ENCODE measurements around the gene C2orf68.
"Not testable (repeated sequence)": the region's sequence is repeated elsewhere in the genome, so short reads cannot be mapped to it uniquely, and the experiment has no call there.

C2orf68 gene

DNA sequence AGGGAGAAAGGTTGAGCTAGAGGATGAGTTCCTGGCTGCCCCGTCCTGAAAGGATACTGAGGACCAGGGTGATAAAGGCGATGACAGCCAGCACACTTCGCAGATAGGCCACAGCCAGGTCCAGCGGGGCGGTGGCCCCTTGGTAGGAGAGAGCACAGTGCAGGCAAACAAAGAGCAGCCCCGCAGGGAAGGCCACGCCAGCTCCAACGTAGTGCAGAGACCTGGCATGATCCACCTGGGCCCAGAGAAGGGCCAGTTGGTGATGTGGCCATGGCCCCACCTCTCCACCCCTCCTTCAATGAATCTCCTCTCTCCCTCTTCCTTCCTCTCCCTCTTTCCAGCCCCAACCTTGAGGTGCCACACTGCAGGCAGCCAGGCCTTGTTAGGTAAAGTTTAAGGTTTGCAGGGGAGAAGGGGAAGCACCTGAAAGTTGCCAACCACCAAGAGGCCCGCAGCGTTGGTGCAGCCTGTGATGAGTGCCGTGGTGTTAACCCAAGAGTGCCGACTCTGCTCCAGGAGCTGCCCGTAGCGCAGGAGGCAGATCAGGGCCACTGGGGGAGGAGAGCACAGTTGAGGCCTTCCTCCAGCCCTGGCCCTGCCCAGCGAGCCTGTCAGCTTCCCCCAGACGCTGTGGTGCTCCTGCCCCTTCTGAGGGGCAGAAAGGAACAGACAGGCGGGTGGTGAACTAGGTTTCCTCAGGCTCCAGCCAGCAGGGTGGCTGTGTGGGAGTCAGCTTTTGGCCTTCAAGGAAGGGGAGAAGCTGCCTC, 12.2 kb downstream of the C2orf68 start:
- H3K9me3 Mint-ChIP-seq, result no peaks in the 10 kb centered on the region
- H3K27me3 Mint-ChIP-seq, result no peaks in the 10 kb centered on the region
- no peak for ATAC-seq (replicated peaks)
- H3K36me3 Mint-ChIP-seq, result peaks cover 9 to 20% of the 10 kb centered on the region in 2 donors
- H3K27ac Mint-ChIP-seq, result peak overlapping the region; percentile 39
- H3K4me3 Mint-ChIP-seq, result no peak overlapping the region
- peaks cover 37 to 66% of the 10 kb centered on the region in 2 donors for H3K4me1 Mint-ChIP-seq
- DNase-seq, result no peak

- peaks cover 7 to 17% of the 10 kb centered on the region in 2 donors for H3K36me3 Mint-ChIP-seq
- H3K4me1 Mint-ChIP-seq, result peaks cover 40 to 69% of the 10 kb centered on the region in 2 donors
- H3K27ac Mint-ChIP-seq, result peak overlapping the region; percentile 25
- no peak overlapping the region for H3K4me3 Mint-ChIP-seq
- H3K27me3 Mint-ChIP-seq, result no peaks in the 10 kb centered on the region
- ATAC-seq (replicated peaks) (no peak), DNase-seq (no peak)
- H3K9me3 Mint-ChIP-seq, result no peaks in the 10 kb centered on the region
Observed at GRCh38 chr2:85598594-85599340, 13.1 kb downstream of the C2orf68 start.

- Mint-ChIP-seq H3K9me3 (no peaks in the 10 kb centered on the region), H3K27me3 (no peaks in the 10 kb centered on the region), H3K27ac (no peak overlapping the region), H3K4me3 (peak overlapping the region; percentile 90 to 100), H3K36me3 (peaks cover 8 to 13% of the 10 kb centered on the region in 2 donors), H3K4me1 (peaks cover 38 to 61% of the 10 kb centered on the region in 2 donors)
- DNase-seq (no peak), ATAC-seq (replicated peaks) (no peak)
Observed at GRCh38 chr2:85597241-85597640, 14.6 kb downstream of the C2orf68 start.

DNA sequence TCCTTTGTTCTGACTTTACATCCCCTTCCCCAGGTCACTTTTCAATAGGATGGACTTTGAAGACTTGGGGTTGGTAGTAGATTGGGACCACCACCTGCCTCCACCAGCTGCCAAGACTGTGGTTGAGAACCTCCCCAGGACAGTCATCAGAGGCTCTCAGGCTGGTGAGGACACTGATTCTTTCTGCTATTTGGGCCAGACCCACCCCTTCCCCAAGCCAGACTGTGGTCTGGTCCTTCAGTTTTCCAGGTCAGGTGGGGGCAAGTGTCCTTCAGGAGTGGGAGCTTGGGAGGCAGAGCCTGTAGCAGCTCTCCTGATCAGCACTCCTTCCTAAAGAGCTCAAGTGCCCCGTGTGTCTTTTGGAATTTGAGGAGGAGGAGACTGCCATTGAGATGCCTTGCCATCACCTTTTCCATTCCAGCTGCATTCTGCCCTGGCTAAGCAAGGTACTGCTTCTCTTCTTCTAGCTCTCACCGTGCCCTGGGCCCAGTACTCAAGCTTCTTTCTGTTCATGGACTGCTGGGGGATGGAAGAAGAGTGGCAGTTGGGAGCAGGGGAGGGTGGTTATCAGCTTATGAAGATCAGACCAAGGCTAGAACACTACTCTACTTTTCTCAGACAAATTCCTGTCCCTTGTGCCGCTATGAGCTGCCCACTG, 15.3 kb downstream of the C2orf68 start:
- peak overlapping the region; percentile 90 to 100 for H3K4me3 Mint-ChIP-seq

DNA sequence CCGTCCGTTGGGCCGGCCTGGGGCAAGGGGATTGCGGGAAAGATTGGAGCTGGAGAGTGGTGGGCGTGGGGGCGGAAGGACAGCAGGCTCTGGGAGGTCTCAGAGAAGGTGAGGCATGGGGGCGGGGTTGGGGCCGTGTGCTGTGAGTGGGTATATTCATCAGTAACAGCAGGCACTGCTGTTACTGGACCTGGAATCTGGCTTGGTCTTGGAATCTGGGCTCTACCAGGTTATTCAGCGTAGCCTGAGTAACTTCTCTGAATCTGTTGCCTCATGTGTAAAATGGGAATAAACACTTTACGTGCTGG, 15.9 kb downstream of the C2orf68 start:
- ATAC-seq (replicated peaks) (peak; percentile 15 to 25), DNase-seq (no peak)
- Mint-ChIP-seq H3K4me1 (peaks cover 29 to 50% of the 10 kb centered on the region in 2 donors), H3K4me3 (peak overlapping the region; percentile 90 to 100), H3K36me3 (peaks cover 10 to 13% of the 10 kb centered on the region in 2 donors), H3K9me3 (no peaks in the 10 kb centered on the region), H3K27me3 (no peaks in the 10 kb centered on the region), H3K27ac (peak overlapping the region; percentile 99)

More for the DNA sequence above, 15.3 kb downstream of the C2orf68 start:
- ATAC-seq (replicated peaks), result no peak
- peaks cover 34 to 56% of the 10 kb centered on the region in 2 donors for H3K4me1 Mint-ChIP-seq
- H3K9me3 Mint-ChIP-seq, result no peaks in the 10 kb centered on the region
- H3K27ac Mint-ChIP-seq, result peak overlapping the region; percentile 59
- H3K27me3 Mint-ChIP-seq, result no peaks in the 10 kb centered on the region
- peaks cover 10 to 13% of the 10 kb centered on the region in 2 donors for H3K36me3 Mint-ChIP-seq
- no peak for DNase-seq

- DNase-seq (peak; percentile 92), ATAC-seq (replicated peaks) (peak; percentile 99 to 100)
- H3K9me3 Mint-ChIP-seq, result no peaks in the 10 kb centered on the region
- H3K36me3 Mint-ChIP-seq, result peaks cover 10 to 13% of the 10 kb centered on the region in 2 donors
- peak within 1 kb of the TSS; percentile 99 for H3K27ac Mint-ChIP-seq
- peak within 1 kb of the TSS; percentile 90 to 100 for H3K4me3 Mint-ChIP-seq
- H3K4me1 Mint-ChIP-seq, result peaks cover 30 to 45% of the 10 kb centered on the region in 2 donors
- no peaks in the 10 kb centered on the region for H3K27me3 Mint-ChIP-seq
Observed at GRCh38 chr2:85595301-85596025, 16.4 kb downstream of the C2orf68 start, which contains the start of gene RNF181. Gene RNF181 (plus strand): TSS chr2:85595745. CDS start chr2:85595764, 19 bp downstream.

- Mint-ChIP-seq H3K36me3 (peaks cover 10 to 13% of the 10 kb centered on the region in 2 donors), H3K9me3 (no peaks in the 10 kb centered on the region)
- peak in 1 of 2 donors; percentile 3 for ATAC-seq (replicated peaks)
Observed at GRCh38 chr2:85594715-85595300, 17.1 kb downstream of the C2orf68 start.

DNA sequence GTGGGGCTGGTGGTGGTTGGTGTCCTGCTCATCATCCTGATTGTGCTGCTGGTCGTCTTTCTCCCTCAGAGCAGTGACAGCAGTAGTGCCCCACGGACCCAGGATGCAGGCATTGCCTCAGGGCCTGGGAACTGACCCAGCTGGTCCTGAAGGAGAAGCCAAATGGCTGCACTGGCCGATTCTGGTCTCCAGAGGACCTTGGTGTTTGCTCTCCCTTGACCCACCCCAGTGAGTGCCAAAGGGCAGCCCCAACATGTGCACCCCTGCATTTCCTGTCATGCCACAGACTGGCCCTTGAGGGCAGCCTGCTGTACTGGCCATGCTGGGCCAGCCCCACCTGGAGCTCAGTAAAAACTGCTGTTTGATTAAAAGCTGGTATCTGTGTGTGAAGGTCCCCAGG, 18.8 kb downstream of the C2orf68 start:
- ATAC-seq (replicated peaks), result no peak
- Mint-ChIP-seq H3K4me3 (no peak overlapping the region), H3K27ac (no peak overlapping the region), H3K36me3 (peaks cover 7 to 9% of the 10 kb centered on the region in 2 donors), H3K27me3 (no peaks in the 10 kb centered on the region), H3K4me1 (peaks cover 32 to 39% of the 10 kb centered on the region in 2 donors), H3K9me3 (no peaks in the 10 kb centered on the region)
- no peak for DNase-seq

More at GRCh38 chr2:85594715-85595300, 17.1 kb downstream of the C2orf68 start:
- H3K27me3 Mint-ChIP-seq, result no peaks in the 10 kb centered on the region
- no peak for DNase-seq
- peak overlapping the region; percentile 90 to 100 for H3K4me3 Mint-ChIP-seq
- H3K27ac Mint-ChIP-seq, result peak overlapping the region; percentile 99
- peaks cover 27 to 38% of the 10 kb centered on the region in 2 donors for H3K4me1 Mint-ChIP-seq

GRCh38 chr2:85592299-85592698, 19.6 kb downstream of the C2orf68 start:
- H3K4me3 Mint-ChIP-seq; H3K27me3 Mint-ChIP-seq; H3K9me3 Mint-ChIP-seq; H3K27ac Mint-ChIP-seq; DNase-seq; H3K36me3 Mint-ChIP-seq; ATAC-seq (replicated peaks): not testable (repeated sequence)
- peaks cover 37 to 46% of the 10 kb centered on the region in 2 donors for H3K4me1 Mint-ChIP-seq

DNA sequence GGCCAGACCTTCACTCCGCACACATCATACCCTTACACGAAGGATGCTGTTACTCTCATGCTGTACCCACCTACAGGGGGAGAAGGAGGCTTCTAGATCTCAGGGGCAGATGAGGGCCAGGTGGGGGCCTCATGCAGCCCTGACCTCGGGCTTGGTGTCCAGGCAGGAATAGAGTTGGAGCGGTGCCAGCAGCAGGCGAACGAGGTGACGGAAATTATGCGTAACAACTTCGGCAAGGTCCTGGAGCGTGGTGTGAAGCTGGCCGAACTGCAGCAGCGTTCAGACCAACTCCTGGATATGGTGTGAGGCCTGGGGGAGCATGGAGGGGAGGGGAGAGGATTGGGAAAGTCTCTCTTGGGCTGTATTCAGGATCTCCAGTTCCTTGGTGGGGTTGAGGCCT, 20.3 kb downstream of the C2orf68 start:
- no peaks in the 10 kb centered on the region for H3K27me3 Mint-ChIP-seq
- peaks cover 30 to 41% of the 10 kb centered on the region in 2 donors for H3K4me1 Mint-ChIP-seq
- DNase-seq, result no peak
- no peaks in the 10 kb centered on the region for H3K9me3 Mint-ChIP-seq
- H3K36me3 Mint-ChIP-seq, result peaks cover 3 to 7% of the 10 kb centered on the region in 2 donors
- H3K4me3 Mint-ChIP-seq, result no peak overlapping the region
- H3K27ac Mint-ChIP-seq, result peak overlapping the region; percentile 71
- no peak for ATAC-seq (replicated peaks)

- peaks cover 27 to 40% of the 10 kb centered on the region in 2 donors for H3K4me1 Mint-ChIP-seq
- H3K27me3 Mint-ChIP-seq, result no peaks in the 10 kb centered on the region
- peaks cover 3 to 7% of the 10 kb centered on the region in 2 donors for H3K36me3 Mint-ChIP-seq
- H3K9me3 Mint-ChIP-seq, result no peaks in the 10 kb centered on the region
- peak overlapping the region; percentile 37 for H3K27ac Mint-ChIP-seq
- no peak for DNase-seq
- ATAC-seq (replicated peaks), result no peak
- H3K4me3 Mint-ChIP-seq, result no peak overlapping the region
Observed at GRCh38 chr2:85590950-85591349, 20.9 kb downstream of the C2orf68 start.

GRCh38 chr2:85589982-85590791, 21.7 kb downstream of the C2orf68 start:
- no peak for ATAC-seq (replicated peaks)
- Mint-ChIP-seq H3K4me3 (no peak overlapping the region), H3K9me3 (no peaks in the 10 kb centered on the region), H3K4me1 (peaks cover 32 to 42% of the 10 kb centered on the region in 2 donors), H3K27ac (no peak overlapping the region), H3K27me3 (no peaks in the 10 kb centered on the region), H3K36me3 (peaks cover 2 to 3% of the 10 kb centered on the region in 2 donors)
- DNase-seq, result no peak

DNA sequence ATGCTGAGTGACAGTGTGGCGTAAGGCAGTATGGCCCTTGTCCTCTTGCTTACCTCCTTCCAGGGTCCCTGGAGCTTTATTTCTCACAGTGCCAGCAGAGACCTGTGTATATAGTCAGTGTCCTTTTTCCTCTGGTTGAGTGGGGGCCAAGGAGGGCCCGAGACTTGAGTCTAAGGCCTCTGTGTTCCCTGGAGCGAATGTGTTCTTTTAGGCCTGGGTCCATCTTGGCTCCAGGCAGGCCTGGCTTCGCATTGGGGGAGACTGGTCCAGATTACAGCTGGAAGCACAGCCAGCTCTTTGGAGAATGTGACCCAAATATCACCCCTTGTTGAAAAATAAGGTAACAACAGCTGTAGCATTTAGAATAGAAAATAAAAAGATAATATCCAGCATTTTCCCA, 22.7 kb downstream of the C2orf68 start:
- no peak for ATAC-seq (replicated peaks)
- Mint-ChIP-seq H3K27ac (no peak overlapping the region), H3K27me3 (no peaks in the 10 kb centered on the region), H3K4me3 (no peak overlapping the region), H3K36me3 (peaks cover 3 to 4% of the 10 kb centered on the region in 2 donors), H3K9me3 (no peaks in the 10 kb centered on the region), H3K4me1 (peaks cover 32 to 43% of the 10 kb centered on the region in 2 donors)
- DNase-seq, result no peak
